HG02798 (cell line): Measurements from ENCODE around the gene NUTM2E.
"Not testable (repeated sequence)": the region's sequence is repeated elsewhere in the genome, so short reads cannot be mapped to it uniquely, and the experiment has no call there.

Experiments
- ATAC-seq: cut with Tn5 transposase; IDR thresholded peaks from one replicate; pipeline ENCODE4 v1.9.1; 2021; ENCODE audit warnings: mild to moderate bottlenecking; ENCODE audit not compliant: unreplicated experiment, poor library complexity

Gene NUTM2E

DNA sequence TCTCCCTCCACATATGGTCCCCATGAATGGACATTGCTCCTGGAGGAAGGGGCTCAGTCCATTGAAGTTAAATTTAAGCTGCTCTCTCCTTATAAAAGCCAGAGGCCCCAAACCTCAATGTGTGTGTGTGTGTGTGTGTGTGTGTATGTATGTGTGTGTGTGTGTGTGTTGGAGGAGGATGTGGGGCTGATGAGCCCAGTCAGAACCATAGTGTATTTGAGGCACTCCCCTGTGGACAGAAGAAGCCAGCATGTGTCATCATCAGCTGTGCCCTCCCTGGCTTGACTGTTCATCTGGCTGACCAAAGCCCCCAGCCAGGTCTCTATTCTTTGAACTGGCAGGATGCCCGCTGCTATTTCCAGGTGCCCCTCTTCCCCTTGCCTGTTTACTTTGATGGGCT lies 35.7 kb downstream of the NUTM2E start:
- not testable (repeated sequence) for ATAC-seq

DNA sequence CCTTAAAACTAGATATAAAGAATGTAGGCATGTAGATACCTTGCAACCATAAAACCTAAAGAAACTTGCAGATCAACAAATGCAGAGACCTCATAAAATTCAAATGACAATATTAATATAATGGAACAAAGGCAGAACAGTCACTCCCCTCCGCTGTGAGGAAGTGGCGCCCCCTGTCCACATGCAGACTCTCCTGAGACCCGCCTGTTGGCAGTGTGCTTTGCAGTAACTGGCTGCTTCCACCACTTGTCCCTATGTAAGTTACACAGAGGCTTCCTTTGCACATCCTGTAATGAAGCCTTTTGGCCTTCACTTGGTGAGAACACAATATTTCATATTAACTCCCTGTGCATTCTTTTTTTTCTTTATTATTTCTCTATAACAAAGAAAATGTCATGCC lies 36.3 kb downstream of the NUTM2E start:
- not testable (repeated sequence) for ATAC-seq

GRCh38 chr10:79866903-79867551 lies 40.5 kb downstream of the NUTM2E start:
- not testable (repeated sequence) for ATAC-seq

GRCh38 chr10:79868023-79868422 lies 41.5 kb downstream of the NUTM2E start:
- ATAC-seq, result not testable (repeated sequence)

- not testable (repeated sequence) for ATAC-seq
These were observed 43.0 kb downstream of the NUTM2E start for GRCh38 chr10:79869439-79870097.

- ATAC-seq, result not testable (repeated sequence)
These were observed 45.2 kb downstream of the NUTM2E start for GRCh38 chr10:79871729-79872128.
